Stimulated activated CD8-positive, alpha-beta memory T cell treated with anti-CD3 and anti-CD28 coated beads, Interleukin-4, amount 100 ng/mL, for 48 hours (primary cell): ENCODE measurements around the gene CR1.
"Not testable (repeated sequence)": the region's sequence is repeated elsewhere in the genome, so short reads cannot be mapped to it uniquely, and the experiment has no call there.

ENCODE experiments used
- DNase-seq: peaks from one replicate; pipeline ENCODE4 v3.0.0-alpha.2; 2020

The CR1 gene

DNA sequence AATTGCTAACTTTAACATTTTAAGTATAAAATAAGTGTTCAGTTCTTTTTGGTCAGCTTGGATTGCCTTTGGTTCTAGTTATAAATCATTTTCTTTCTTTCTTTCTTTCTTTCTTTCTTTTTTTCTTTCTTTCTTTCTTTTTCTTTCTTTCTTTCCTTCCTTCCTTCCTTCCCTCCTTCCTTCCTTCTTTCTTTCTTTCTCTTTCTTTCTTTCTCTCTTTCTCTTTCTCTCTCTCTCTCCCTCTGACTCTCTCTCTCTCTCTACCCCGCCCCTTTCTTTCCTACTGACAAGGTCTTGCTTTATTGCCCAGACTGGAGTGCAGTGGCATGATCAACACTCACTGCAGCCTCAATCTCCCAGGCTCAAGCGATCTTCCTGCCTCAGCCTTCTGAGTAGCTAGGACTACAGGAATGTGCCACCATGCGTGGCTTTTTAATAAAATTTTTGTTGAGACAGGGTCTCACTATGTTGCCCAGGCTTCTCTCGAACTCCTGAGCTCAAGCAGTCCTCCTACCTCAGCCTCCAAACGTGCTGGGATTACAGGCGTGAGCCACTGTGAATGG is 187.0 kb downstream of the CR1 start:
- not testable (repeated sequence) for DNase-seq

DNA sequence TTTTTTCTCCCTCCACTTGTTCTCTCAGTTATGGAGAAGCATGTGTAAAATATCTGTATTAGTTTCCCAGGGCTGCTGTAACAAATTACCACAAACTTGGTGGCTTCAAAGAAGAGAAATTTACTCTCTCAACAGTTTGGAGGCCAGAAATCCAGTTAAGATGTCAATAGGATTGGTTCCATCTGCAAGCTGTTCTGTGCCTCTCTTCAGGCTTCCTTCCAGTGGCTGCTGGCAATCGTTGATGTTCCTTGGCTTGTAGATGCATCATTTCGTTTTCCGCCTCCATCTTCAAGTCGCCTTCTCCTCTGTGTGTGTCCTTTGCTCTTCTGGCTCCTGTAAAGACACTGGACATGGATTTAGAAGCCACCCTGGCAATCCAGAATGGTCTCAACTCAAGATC is 194.6 kb downstream of the CR1 start:
- DNase-seq = not testable (repeated sequence)

- DNase-seq = no peak
Measured at GRCh38 chr1:207691010-207691409, 195.1 kb downstream of the CR1 start.
